Tibial nerve (tissue), 4 donors: Measurements from ENCODE around the gene SEZ6.

Experiments
- EP300 ChIP-seq, 2 donors: sonication (generic); formaldehyde crosslinking; IDR thresholded peaks; one replicate each; pipeline ENCODE4 v1.6.1; 2017; ENCODE audit warnings: antibody characterized with exemption in 2 of 2, mild to moderate bottlenecking in 1 of 2
- TF ChIP-seq, protein P1 (sequence below), 5 experiments: fragments of 200-600 bp in 3 of 5; fragments of 450-650 bp in 2 of 5; sonication (generic) in 3 of 5; IDR thresholded peaks; one replicate each; pipeline ENCODE4 v1.5.1; 2016 to 2019; ENCODE audit warnings: antibody characterized with exemption in 5 of 5, mild to moderate bottlenecking in 3 of 5, moderate library complexity in 2 of 5

DNA sequence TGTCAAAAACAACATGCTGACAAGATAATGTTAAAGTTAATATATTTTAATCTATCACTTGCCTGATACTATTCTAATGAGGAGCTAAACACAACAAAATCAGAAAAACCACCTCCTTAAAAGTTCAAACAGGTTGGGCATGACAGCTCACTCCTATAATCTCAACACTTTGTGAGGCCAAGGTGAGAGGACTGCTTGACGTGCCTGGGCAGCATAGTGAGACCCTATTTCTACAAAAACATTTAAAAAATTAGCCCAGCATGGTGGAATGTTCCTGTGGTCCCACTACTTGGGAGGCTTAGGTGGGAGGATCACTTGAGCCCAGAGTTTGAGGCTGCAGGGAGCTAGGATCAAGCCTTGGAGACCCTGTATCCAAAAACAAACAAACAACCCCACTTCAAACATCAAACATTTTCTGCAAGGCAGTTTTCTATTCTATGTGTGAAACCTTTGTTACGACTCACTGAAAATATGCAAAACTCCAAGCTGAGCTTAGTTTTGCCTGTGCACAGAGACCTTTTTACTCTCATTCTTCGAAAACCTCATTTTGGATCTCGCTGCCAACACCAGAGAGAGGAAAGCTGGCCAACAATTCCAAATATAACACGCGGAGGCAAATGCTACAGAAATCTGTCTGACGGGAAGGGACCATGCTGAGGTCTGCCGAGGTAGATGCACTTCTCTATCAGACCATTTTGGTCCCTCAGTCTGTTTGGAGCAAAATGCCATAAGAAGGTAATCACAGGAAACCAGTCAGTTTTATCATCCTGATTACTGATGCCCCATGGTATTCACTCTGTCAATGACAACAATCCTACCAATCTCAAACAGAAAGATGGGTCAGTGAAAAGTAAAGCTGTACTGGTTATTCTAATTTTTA is 60.7 kb downstream of the SEZ6 start:
- no peak for TF ChIP-seq EP300 (IDR thresholded peaks at IDR 0.05)
- TF ChIP-seq, protein P1, sequence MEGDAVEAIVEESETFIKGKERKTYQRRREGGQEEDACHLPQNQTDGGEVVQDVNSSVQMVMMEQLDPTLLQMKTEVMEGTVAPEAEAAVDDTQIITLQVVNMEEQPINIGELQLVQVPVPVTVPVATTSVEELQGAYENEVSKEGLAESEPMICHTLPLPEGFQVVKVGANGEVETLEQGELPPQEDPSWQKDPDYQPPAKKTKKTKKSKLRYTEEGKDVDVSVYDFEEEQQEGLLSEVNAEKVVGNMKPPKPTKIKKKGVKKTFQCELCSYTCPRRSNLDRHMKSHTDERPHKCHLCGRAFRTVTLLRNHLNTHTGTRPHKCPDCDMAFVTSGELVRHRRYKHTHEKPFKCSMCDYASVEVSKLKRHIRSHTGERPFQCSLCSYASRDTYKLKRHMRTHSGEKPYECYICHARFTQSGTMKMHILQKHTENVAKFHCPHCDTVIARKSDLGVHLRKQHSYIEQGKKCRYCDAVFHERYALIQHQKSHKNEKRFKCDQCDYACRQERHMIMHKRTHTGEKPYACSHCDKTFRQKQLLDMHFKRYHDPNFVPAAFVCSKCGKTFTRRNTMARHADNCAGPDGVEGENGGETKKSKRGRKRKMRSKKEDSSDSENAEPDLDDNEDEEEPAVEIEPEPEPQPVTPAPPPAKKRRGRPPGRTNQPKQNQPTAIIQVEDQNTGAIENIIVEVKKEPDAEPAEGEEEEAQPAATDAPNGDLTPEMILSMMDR (IDR thresholded peaks at IDR 0.05): no peak
